SH-SY5Y (cell line): ENCODE results near the gene RHOA.

ENCODE experiments used
- GATA2 ChIP-seq: IDR thresholded peaks from 2 replicates; pipeline ENCODE4 v1.6.1; 2011; ENCODE audit warnings: mild to moderate bottlenecking, low read depth, low read length
- GATA3 ChIP-seq: IDR thresholded peaks from 2 replicates; pipeline ENCODE4 v1.6.1; 2011; ENCODE audit warnings: low read depth, mild to moderate bottlenecking, low read length, moderate library complexity

GRCh38 chr3:49316696-49317457 lies 94.9 kb downstream of the RHOA start:
- TF ChIP-seq GATA2 (no peak), GATA3 (no peak)
